Endothelial cell of umbilical vein (primary cell): Measurements from ENCODE around the gene DLK1. TPM values are rescaled to one million over a fixed set of nuclear protein-coding genes. Genes with fewer than 3 reads are reported as not detected.

Experiments
- BruUV-seq: library from RNA; stranded (reverse); fragments of 400-500 nt; replicated peaks from 2 replicates; lab custom pipeline; 2021; lab: Mats Ljungman, UMichigan
- CTCF ChIA-PET: fragments of 300-600, 350-600 bp; sonication (Branson Sonifier 250); formaldehyde crosslinking; loops from one replicate; lab custom pipeline; 2021; ENCODE audit warnings: antibody characterized with exemption, inconsistent platforms; lab: Charles Lee
- POLR2A ChIA-PET: fragments of 300-600, 350-600 bp; sonication (Branson Sonifier 250); formaldehyde crosslinking; loops from one replicate; lab custom pipeline; 2021; ENCODE audit warnings: antibody characterized with exemption, inconsistent platforms; lab: Charles Lee
- DNase-seq: peaks from one replicate; pipeline ENCODE4 v3.0.0-alpha.2; 2011; ENCODE audit warnings: low read depth, low spot score
- FAIRE-seq: peaks from 2 replicates; lab custom pipeline; 2011; peaks lifted over from hg19 to GRCh38; lab: Jason Lieb, UNC
- H2AFZ ChIP-seq: 2 replicates; pipeline ENCODE4 v1.6.0; 2012; ENCODE audit warnings: low read depth, low read length, control low read depth, inconsistent platforms
- H3K27ac ChIP-seq: 2 replicates; pipeline ENCODE4 v1.5.1; 2011; ENCODE audit warnings: low read depth, mild to moderate bottlenecking, control low read depth, low read length, moderate library complexity; ENCODE audit not compliant: insufficient read depth
- H3K27me3 ChIP-seq, 2 experiments: 2 replicates each; pipeline versions ENCODE4 v1.6.0 to v1.6.1; 2011; ENCODE audit warnings: low read length in 2 of 2, mixed read lengths in 1 of 2; ENCODE audit not compliant: control insufficient read depth in 2 of 2, insufficient read depth in 2 of 2
- H3K36me3 ChIP-seq, 2 experiments: 2 replicates in 1 of 2; 3 replicates in 1 of 2; pipeline ENCODE4 v1.5.1; 2011; ENCODE audit warnings: low read length in 2 of 2, mild to moderate bottlenecking in 1 of 2, moderate library complexity in 1 of 2; ENCODE audit not compliant: control insufficient read depth in 2 of 2, insufficient read depth in 2 of 2; ENCODE audit errors: extremely low read depth in 1 of 2
- H3K4me1 ChIP-seq: 3 replicates; pipeline ENCODE4 v1.5.1; 2011; ENCODE audit warnings: mild to moderate bottlenecking, low read length; ENCODE audit not compliant: control insufficient read depth, insufficient read depth; ENCODE audit errors: extremely low read depth
- H3K4me2 ChIP-seq: 2 replicates; pipeline ENCODE4 v1.6.1; 2011; ENCODE audit warnings: low read length, control low read depth, mixed read lengths; ENCODE audit not compliant: insufficient read depth
- H3K4me3 ChIP-seq, 3 experiments: fragments of 200-600 bp in 1 of 3; sonication (generic), shearing (Covaris generic) in 1 of 3; replicated peaks in 1 of 3; 2 replicates each; pipeline ENCODE4 v1.5.1; 2011 to 2016; ENCODE audit warnings: control low read depth in 3 of 3, low read length in 3 of 3, mild to moderate bottlenecking in 2 of 3, inconsistent platforms in 1 of 3, low read depth in 1 of 3, moderate library complexity in 1 of 3; ENCODE audit not compliant: insufficient read depth in 1 of 3
- H3K79me2 ChIP-seq: 2 replicates; pipeline ENCODE4 v1.6.0; 2012; ENCODE audit warnings: low read length, inconsistent platforms; ENCODE audit not compliant: control insufficient read depth, insufficient read depth
- H3K9ac ChIP-seq: replicated peaks from 2 replicates; pipeline ENCODE3; 2011; ENCODE audit warnings: low read length, control low read depth; ENCODE audit not compliant: insufficient read depth; ENCODE audit errors: extremely low read depth
- H3K9me1 ChIP-seq: replicated peaks from 3 replicates; pipeline ENCODE4 v1.6.0; 2011; ENCODE audit warnings: mild to moderate bottlenecking, low read length; ENCODE audit not compliant: control insufficient read depth, insufficient read depth; ENCODE audit errors: extremely low read depth
- H3K9me3 ChIP-seq: replicated peaks from 2 replicates; pipeline ENCODE4 v1.5.1; 2012; ENCODE audit warnings: low read length, inconsistent platforms; ENCODE audit not compliant: control insufficient read depth, insufficient read depth
- H4K20me1 ChIP-seq: replicated peaks from 2 replicates; pipeline ENCODE3; 2011; ENCODE audit warnings: mild to moderate bottlenecking, low read length; ENCODE audit not compliant: control insufficient read depth, insufficient read depth; ENCODE audit errors: extremely low read depth
- EZH2 ChIP-seq: IDR thresholded peaks from 2 replicates; pipeline ENCODE4 v1.6.1; 2012; ENCODE audit warnings: borderline replicate concordance, low read depth, mild to moderate bottlenecking, moderate library complexity, low read length, inconsistent platforms; ENCODE audit not compliant: severe bottlenecking
- FOS ChIP-seq: IDR thresholded peaks from 2 replicates; pipeline ENCODE4 v1.6.1; 2011; ENCODE audit warnings: mild to moderate bottlenecking, low read length, moderate library complexity, borderline replicate concordance; ENCODE audit not compliant: insufficient read depth
- GATA2 ChIP-seq: IDR thresholded peaks from 2 replicates; pipeline ENCODE4 v1.7.0; 2011; ENCODE audit warnings: low read depth, mild to moderate bottlenecking, moderate library complexity, mixed read lengths, low read length; ENCODE audit not compliant: insufficient read length, insufficient read depth
- JUN ChIP-seq: IDR thresholded peaks from 2 replicates; pipeline ENCODE4 v1.6.1; 2011; ENCODE audit warnings: borderline replicate concordance, low read depth; ENCODE audit not compliant: insufficient read length, insufficient read depth
- MAX ChIP-seq: IDR thresholded peaks from 2 replicates; pipeline ENCODE4 v1.6.1; 2011; ENCODE audit not compliant: insufficient read depth, insufficient read length
- MYC ChIP-seq: IDR thresholded peaks from one replicate; pipeline ENCODE4 v1.6.1; 2011; ENCODE audit warnings: mild to moderate bottlenecking, low read depth, low read length
- POLR2A ChIP-seq: IDR thresholded peaks from 2 replicates; pipeline ENCODE4 v1.6.1; 2012; ENCODE audit warnings: low read depth, mild to moderate bottlenecking, control low read depth, low read length
- POLR2AphosphoS5 ChIP-seq: IDR thresholded peaks from 2 replicates; pipeline ENCODE4 v1.6.1; 2012; ENCODE audit warnings: low read depth, mild to moderate bottlenecking, control low read depth, low read length, moderate library complexity; ENCODE audit not compliant: insufficient read depth
- dilution Hi-C: fragments of 300-500 bp; cut with MboI; formaldehyde crosslinking; loops from one replicate; pipeline ENCODE4 v1.15.0; 2019; ENCODE audit warnings: low sequenced_read_pairs; ENCODE audit not compliant: extremely low pct_ligation_motif_present
- intact Hi-C: fragments of 100-400 bp; cut with micrococcal nuclease; formaldehyde crosslinking; loops from one replicate; pipeline ENCODE4 v1.10.0; 2022
- polyA plus RNA-seq, 4 experiments: library from polyadenylated mRNA; depleted of rRNA in 3 of 4; stranded (reverse) in 3 of 4; unstranded in 1 of 4; fragments of >200 nt; gene quantifications; 2 replicates each; pipeline versions ENCODE4 v1.2.1 to v1.2.3, GENCODE V29; 2011 to 2012; ENCODE audit warnings: missing spikeins in 1 of 4
- total RNA-seq: library from RNA; stranded (reverse); gene quantifications from 2 replicates; pipeline ENCODE4 v1.2.3, GENCODE V29; 2021
- TF ChIP-seq, protein P1 (sequence below), 2 donors: IDR thresholded peaks; 1 replicate in 1 of 2; 2 replicates in 1 of 2; pipeline ENCODE4 v1.5.1; 2011; ENCODE audit warnings: low read length in 2 of 2, mild to moderate bottlenecking in 2 of 2, moderate library complexity in 2 of 2, control low read depth in 1 of 2, inconsistent platforms in 1 of 2, low read depth in 1 of 2; ENCODE audit not compliant: insufficient read depth in 1 of 2; ENCODE audit errors: extremely low read depth in 1 of 2

Gene DLK1
- total and polyA plus RNA-seq, 2 donors (not counting 3 experiments of a cell fraction or from before 2014, with no cell fraction given) = not detected

- DNase-seq (no peak), FAIRE-seq (no peak)
- Histone ChIP-seq H3K36me3 (no peaks in the 10 kb centered on the region), H2AFZ (no peak overlapping the region), H3K4me1 (peaks cover 13% of the 10 kb centered on the region), H3K27me3 (peaks cover 0 to 2% of the 10 kb centered on the region in 2 experiments), H3K9me1 (no peaks in the 10 kb centered on the region), H4K20me1 (no peaks in the 10 kb centered on the region), H3K27ac (no peak overlapping the region), H3K4me2 (no peak overlapping the region), H3K4me3 (no peak overlapping the region), H3K79me2 (no peaks in the 10 kb centered on the region), H3K9me3 (no peaks in the 10 kb centered on the region), H3K9ac (no peak overlapping the region)
- ChIA-PET CTCF (no interaction called here), POLR2A (no interaction called here)
- no TSS peak for BruUV-seq
- dilution Hi-C loops (no loop called here), intact Hi-C loops (no loop called here)
- TF ChIP-seq FOS = no peak
- TF ChIP-seq JUN = no peak
- TF ChIP-seq GATA2 = no peak
- no peak for TF ChIP-seq POLR2AphosphoS5
- TF ChIP-seq MYC = no peak
- TF ChIP-seq POLR2A = no peak
- TF ChIP-seq, protein P1, sequence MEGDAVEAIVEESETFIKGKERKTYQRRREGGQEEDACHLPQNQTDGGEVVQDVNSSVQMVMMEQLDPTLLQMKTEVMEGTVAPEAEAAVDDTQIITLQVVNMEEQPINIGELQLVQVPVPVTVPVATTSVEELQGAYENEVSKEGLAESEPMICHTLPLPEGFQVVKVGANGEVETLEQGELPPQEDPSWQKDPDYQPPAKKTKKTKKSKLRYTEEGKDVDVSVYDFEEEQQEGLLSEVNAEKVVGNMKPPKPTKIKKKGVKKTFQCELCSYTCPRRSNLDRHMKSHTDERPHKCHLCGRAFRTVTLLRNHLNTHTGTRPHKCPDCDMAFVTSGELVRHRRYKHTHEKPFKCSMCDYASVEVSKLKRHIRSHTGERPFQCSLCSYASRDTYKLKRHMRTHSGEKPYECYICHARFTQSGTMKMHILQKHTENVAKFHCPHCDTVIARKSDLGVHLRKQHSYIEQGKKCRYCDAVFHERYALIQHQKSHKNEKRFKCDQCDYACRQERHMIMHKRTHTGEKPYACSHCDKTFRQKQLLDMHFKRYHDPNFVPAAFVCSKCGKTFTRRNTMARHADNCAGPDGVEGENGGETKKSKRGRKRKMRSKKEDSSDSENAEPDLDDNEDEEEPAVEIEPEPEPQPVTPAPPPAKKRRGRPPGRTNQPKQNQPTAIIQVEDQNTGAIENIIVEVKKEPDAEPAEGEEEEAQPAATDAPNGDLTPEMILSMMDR (IDR thresholded peaks at IDR 0.05; ENCODE audit: extremely low read depth in 1 of 2, insufficient read depth in 1 of 2, low read depth in 1 of 2, low read length in 2 of 2) = no peak
- no peak for TF ChIP-seq MAX
- TF ChIP-seq EZH2 = no peak
These were observed 39.3 kb downstream of the DLK1 start for GRCh38 chr14:100765991-100766390.
